ENCODE measurements around the gene AKAP12.

Gene AKAP12

DNA sequence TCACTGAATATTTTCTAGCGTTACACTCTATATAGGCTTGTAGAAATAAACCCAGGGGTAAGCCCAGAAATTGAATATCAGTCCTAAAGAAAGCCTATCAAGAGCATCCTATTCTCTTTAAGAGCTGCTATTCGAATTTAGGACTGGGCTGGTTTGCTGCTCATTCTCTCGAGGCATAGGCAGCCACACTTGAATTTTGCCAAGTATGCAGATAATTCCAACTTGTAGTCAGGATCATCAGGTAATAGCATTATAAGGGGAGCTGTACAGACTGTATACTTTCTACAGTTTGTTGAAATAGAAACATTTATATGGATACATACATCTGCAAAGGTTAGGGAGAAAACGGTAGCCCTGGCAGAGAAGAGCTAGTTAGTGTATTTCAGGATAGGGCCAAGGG lies 153.6 kb downstream of the AKAP12 start:
- WGBS, result 90% methylated on average over 4 of the region's 4 CpGs
- H3K4me1 ChIP-seq (ENCODE audit: insufficient read depth, low read length), result peaks cover 16% of the 10 kb centered on the region
- peak overlapping the region; percentile 89 for H3K4me3 ChIP-seq (ENCODE audit: low read length)
- no peak overlapping the region for H3K9ac ChIP-seq (ENCODE audit: low read depth, low read length)
- H3K9me3 ChIP-seq (ENCODE audit: insufficient read depth, low read depth, low read length), result no peaks in the 10 kb centered on the region
- no peaks in the 10 kb centered on the region for H3K27me3 ChIP-seq (ENCODE audit: insufficient read depth, low read length)
- H3K27ac ChIP-seq (ENCODE audit: low read depth, low read length), result no peak overlapping the region; the same call in 1 of the 2 replicates
- peaks cover 28% of the 10 kb centered on the region for H3K36me3 ChIP-seq (ENCODE audit: insufficient read depth, low read length)

DNA sequence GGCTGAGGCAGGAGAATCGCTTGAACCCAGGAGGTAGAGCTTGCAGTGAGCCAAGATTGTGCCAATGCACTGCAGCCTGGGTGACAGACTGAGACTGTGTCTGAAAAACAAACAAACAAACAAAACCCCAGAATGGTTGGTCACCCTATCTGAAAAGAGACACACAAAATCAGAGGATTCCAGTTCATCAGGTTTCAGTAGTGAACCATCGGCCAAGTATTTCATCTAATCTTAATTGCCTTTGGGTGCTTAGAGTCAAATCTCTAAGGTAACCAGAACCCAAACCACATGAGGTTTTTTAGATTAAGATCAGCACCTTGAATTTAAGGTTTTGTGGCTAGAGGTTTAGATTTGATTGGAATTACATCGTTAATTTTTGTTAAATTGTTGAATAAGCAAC lies 159.9 kb downstream of the AKAP12 start:
- peaks cover 52% of the 10 kb centered on the region for H3K36me3 ChIP-seq (ENCODE audit: insufficient read depth, low read length)
- H3K27me3 ChIP-seq (ENCODE audit: insufficient read depth, low read length), result no peaks in the 10 kb centered on the region
- WGBS, result 92% methylated on average over 3 of the region's 3 CpGs
- no peak overlapping the region; the same call in 1 of the 2 replicates for H3K27ac ChIP-seq (ENCODE audit: low read depth, low read length)
- H3K9ac ChIP-seq (ENCODE audit: low read depth, low read length), result no peak overlapping the region
- no peaks in the 10 kb centered on the region for H3K9me3 ChIP-seq (ENCODE audit: insufficient read depth, low read depth, low read length)
- no peaks in the 10 kb centered on the region for H3K4me1 ChIP-seq (ENCODE audit: insufficient read depth, low read length)
- H3K4me3 ChIP-seq (ENCODE audit: low read length), result no peak overlapping the region

DNA sequence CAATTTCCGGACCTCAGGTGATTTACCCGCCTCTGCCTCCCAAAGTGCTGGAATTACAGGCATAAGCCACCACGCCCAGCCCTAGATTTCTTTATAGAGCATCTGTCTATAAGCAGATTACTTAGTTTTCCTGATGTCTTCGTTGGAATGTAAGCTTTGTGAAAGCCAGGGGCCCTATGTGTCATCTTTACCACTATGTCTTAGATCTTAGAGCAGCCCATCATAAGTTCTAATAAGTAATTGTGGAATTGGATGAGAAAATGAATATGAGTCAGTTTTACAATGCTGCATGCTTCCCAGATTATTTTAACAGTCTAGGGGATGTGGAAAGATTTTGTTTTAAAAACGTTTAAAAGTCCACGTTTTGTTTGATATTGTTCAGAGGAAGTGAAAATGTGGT lies 160.7 kb downstream of the AKAP12 start:
- peaks cover 54% of the 10 kb centered on the region for H3K36me3 ChIP-seq (ENCODE audit: insufficient read depth, low read length)

DNA sequence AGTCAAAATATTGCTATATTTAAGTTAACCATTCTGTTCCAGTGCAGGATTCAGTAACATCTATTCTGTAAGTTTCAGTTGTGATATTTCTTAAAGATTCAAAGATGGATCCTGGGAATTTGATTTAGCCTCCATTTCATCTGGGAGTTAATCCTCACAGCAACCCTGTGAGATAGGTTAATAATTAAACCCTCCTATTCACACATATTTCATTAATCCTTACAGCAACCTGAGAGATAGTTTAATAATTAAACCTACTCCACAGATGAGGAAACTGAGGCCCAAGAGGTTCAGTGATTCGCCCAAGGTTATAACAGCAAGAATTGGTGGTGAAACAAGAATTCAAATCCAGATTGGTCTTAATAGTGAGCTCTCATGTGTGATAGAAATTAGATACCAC lies 162.5 kb downstream of the AKAP12 start:
- WGBS, result 97% methylated on average over 1 of the region's 1 CpG
- Histone ChIP-seq H3K27ac (ENCODE audit: low read depth, low read length) (no peak overlapping the region), H3K27me3 (ENCODE audit: insufficient read depth, low read length) (no peaks in the 10 kb centered on the region), H3K9me3 (ENCODE audit: insufficient read depth, low read depth, low read length) (no peaks in the 10 kb centered on the region), H3K9ac (ENCODE audit: low read depth, low read length) (no peak overlapping the region), H3K4me1 (ENCODE audit: insufficient read depth, low read length) (no peaks in the 10 kb centered on the region), H3K36me3 (ENCODE audit: insufficient read depth, low read length) (peaks cover 60% of the 10 kb centered on the region), H3K4me3 (ENCODE audit: low read length) (no peak overlapping the region)

More for the DNA sequence above, 160.7 kb downstream of the AKAP12 start:
- 93% methylated on average over 6 of the region's 6 CpGs for WGBS
- Histone ChIP-seq H3K4me3 (ENCODE audit: low read length) (no peak overlapping the region), H3K4me1 (ENCODE audit: insufficient read depth, low read length) (no peaks in the 10 kb centered on the region), H3K27ac (ENCODE audit: low read depth, low read length) (no peak overlapping the region), H3K27me3 (ENCODE audit: insufficient read depth, low read length) (no peaks in the 10 kb centered on the region), H3K9me3 (ENCODE audit: insufficient read depth, low read depth, low read length) (no peaks in the 10 kb centered on the region), H3K9ac (ENCODE audit: low read depth, low read length) (no peak overlapping the region)

DNA sequence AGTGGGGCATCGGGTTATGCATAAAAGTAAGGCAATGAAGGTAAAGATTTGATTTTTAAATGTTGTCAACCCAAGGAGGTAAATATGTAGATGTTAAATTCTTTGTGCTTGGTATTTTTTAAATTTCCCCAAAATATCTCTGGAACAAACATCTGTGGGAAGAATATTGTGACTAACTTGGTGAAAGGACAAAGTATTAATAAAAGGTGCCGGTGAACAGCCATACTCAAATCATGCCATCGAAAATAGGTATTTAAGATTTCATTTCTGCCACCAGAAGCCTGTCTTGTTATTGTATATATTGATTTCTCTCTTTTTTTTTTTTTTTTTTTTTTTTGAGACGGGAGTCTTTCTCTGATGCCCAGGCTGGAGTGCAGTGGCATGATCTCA lies 164.1 kb downstream of the AKAP12 start:
- H3K9me3 ChIP-seq (ENCODE audit: insufficient read depth, low read depth, low read length), result no peaks in the 10 kb centered on the region
- H3K27ac ChIP-seq (ENCODE audit: low read depth, low read length), result no peak overlapping the region
- no peak overlapping the region for H3K9ac ChIP-seq (ENCODE audit: low read depth, low read length)
- H3K27me3 ChIP-seq (ENCODE audit: insufficient read depth, low read length), result no peaks in the 10 kb centered on the region
- WGBS, result 98% methylated on average over 3 of the region's 4 CpGs
- peaks cover 63% of the 10 kb centered on the region for H3K36me3 ChIP-seq (ENCODE audit: insufficient read depth, low read length)
- H3K4me1 ChIP-seq (ENCODE audit: insufficient read depth, low read length), result no peaks in the 10 kb centered on the region
- H3K4me3 ChIP-seq (ENCODE audit: low read length), result no peak overlapping the region

All from HUES64 (cell line).